Inflammatory macrophage (primary cell): Measurements from ENCODE around the gene ADAMTS15.
"Not testable (repeated sequence)": the region's sequence is repeated elsewhere in the genome, so short reads cannot be mapped to it uniquely, and the experiment has no call there.

Source experiments
- DNase-seq, 2 donors: peaks; one replicate each; pipeline ENCODE4 v3.0.0-alpha.2; 2020 to 2022

Gene ADAMTS15

GRCh38 chr11:130438401-130439159 lies 9.9 kb upstream of the ADAMTS15 start:
- DNase-seq, result not testable (repeated sequence)

DNA sequence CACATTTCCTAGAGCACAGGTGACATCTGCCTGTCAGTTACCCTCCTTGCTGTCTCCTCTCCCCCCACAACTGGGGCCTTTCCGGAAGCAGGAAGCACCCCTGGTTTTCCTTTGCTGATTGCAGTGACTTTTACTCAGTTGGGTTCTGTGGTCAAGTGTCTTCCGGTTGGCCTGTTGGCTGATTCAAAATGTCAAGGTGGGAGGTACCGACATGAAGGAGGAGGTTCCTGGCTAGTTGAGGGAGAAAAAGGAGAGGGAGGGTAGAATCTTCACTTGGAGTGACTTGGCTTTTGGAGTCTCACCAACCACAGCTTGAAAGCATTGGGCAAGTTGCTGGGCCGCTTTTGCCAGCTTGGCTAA lies 9.3 kb upstream of the ADAMTS15 start:
- no peak for DNase-seq

- DNase-seq, result no peak
These were observed 8.6 kb upstream of the ADAMTS15 start for GRCh38 chr11:130439876-130440275.

DNA sequence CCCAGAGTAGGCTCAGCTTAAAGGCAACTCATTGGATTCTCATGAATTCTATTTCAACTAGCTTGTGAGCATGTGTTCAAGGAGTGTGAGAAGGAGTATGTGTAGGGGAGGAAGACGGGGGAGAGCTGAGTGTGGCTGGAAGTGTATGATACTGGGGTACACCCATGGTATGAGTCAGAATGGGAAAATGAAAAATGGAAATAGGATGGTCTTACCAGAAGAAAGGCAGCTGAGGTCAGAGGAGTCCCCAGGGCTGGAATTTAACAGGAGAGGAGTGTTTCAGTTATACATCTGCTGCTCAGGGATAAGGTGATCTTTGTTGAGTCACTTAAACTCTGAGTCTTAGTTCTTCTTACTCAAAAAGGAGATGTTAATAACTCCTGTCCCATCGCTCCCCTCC lies 6.7 kb upstream of the ADAMTS15 start:
- no peak for DNase-seq

GRCh38 chr11:130442737-130443136 lies 5.7 kb upstream of the ADAMTS15 start:
- no peak for DNase-seq

- no peak for DNase-seq
These were observed 2.7 kb upstream of the ADAMTS15 start for GRCh38 chr11:130445788-130446187.

GRCh38 chr11:130448039-130448415 lies 418 bp upstream of the ADAMTS15 start:
- no peak for DNase-seq

- no peak for DNase-seq
These were observed 1.0 kb downstream of the ADAMTS15 start for GRCh38 chr11:130449310-130449990.

DNA sequence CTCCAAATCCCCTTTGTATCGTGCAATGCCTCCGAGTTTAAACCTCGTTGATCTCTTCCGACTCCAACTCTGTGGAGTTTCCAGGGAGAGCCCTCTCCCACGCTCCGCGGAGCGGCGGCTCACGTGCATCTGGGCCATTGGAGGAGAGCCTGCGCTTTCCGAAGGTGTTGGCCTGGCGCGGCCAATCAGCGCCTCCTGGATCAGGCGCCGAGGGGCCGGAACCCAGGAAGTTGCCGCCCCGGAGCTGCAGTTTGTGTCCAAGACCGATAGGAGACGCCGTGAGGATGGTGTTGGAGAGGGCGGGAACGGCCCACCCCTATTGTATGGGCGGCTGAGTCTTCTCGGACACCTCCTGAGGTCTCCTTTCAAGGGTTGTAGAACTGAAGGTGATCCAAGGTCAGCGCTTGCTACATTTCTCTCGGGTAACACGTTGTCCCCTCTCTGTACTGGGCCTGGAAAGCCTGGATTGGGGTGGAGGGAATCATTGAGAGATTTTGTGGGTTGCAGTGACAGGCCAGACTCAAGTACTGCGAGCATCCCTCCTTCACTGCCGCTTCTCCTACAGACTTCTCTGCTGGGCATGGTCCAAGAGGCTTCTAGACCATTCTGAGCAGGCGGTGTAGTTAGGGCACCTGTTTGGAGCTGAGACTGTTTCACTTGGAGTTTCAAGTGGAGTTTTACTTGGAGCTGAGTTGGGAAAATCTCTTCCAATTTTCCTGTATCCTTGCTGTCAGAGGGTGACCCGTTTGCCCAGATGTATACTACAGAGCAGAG lies 1.7 kb downstream of the ADAMTS15 start:
- no peak for DNase-seq

- DNase-seq, result no peak
These were observed 3.0 kb downstream of the ADAMTS15 start for GRCh38 chr11:130451231-130452019.

GRCh38 chr11:130452176-130452575 lies 3.7 kb downstream of the ADAMTS15 start:
- no peak for DNase-seq

GRCh38 chr11:130452940-130453339 lies 4.5 kb downstream of the ADAMTS15 start:
- no peak for DNase-seq

DNA sequence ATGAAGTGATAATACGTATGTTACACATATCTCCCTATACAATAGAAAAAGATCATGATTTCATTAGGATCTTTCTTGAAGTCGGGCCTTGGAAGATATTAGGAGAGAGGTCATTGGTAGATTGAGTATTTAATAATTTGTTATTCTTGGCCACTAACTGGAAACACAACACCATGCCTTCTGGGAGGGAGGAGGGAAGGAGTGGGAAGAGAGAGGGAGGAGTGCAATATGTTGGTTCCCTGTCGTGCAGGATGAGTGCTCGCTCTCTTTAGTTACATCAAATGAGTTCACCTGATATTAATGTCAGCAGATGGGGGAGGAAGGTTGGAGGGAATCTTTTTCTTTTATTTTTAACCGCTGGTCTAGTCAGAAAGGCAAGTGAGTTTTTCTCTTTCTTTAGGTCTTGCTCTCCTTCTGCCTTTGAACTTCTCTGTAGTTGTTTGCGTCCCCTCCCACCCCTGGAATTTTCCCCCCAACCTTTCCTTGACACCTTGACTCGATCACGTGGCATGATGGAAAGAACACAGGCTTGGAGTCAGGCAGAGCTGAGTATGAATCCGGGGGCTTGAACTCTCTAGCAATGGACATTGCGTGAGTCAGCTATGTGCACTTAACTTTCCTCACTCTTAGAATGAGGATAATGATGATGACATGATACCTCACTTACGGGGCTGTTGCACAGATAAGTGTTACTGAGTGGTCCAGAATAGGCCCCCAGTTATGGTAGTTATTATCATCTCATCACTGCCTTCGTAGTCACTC lies 6.2 kb downstream of the ADAMTS15 start:
- no peak for DNase-seq

DNA sequence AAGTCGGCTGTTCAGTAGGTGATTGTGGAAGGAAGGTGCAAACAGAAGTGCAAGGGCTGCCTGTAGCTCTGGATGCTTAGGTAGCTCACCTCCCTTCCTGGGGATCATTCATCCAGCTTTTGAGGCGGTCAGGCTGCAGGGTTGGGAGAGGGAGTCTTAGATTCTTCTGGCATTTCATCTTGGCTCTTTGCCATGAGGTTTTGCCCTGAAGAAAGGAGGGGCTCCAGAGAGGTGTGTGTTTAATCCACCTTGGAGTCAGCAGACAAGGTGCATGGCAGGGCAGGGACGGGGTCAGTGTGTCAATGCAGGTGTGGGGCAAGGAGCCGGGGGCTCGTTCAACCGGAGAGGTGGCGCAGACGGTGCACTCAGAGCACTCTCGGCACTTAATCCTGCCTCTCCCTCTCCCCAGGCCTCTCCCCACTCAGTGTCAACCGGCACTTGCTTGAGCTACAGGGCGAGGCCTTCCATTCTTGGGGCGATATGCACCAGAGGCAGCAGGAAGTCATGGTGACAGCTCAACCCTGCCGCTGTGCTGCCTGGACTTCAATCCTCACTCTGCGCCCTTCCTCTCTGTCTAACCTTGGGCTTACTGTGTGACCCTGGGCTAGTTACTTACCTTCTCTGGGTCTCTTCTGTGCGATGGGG lies 7.2 kb downstream of the ADAMTS15 start:
- no peak for DNase-seq

- DNase-seq, result no peak
These were observed 7.8 kb downstream of the ADAMTS15 start for GRCh38 chr11:130456286-130456685.

- no peak for DNase-seq
These were observed 9.4 kb downstream of the ADAMTS15 start for GRCh38 chr11:130457623-130458409.

GRCh38 chr11:130458410-130458729 lies 9.9 kb downstream of the ADAMTS15 start:
- DNase-seq, result no peak

DNA sequence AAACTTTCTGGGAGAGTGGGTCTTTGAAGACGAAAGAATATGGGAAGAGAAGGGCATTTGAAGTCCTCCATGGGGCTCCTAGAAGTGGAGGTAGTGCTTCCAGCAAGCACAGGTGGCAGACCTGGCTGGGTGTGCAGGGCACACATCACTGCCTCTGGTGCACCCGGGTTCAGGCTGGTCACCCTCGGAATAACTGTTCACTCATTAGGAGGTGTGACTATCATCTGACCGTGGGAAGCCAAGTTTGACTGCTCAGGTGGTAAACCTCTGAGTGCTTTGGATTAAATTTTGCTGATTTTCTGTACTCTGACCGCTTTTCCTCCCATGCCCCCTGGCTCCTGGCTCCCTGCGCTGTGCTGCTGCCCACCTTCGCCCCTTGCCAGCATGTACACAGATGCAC lies 11.1 kb downstream of the ADAMTS15 start:
- DNase-seq, result no peak

- DNase-seq, result no peak
These were observed 13.8 kb downstream of the ADAMTS15 start for GRCh38 chr11:130462101-130462885.

GRCh38 chr11:130462931-130463330 lies 14.5 kb downstream of the ADAMTS15 start:
- DNase-seq, result no peak
